ENCODE data around the gene PPM1A.

- TF ChIP-seq AFF1 (IDR thresholded peaks at IDR 0.05; ENCODE audit: low read depth in 1 of 2, partially characterized antibody in 2 of 2) (no peak), ELF1 (tag; IDR thresholded peaks at IDR 0.05) (no peak), CBX5 (IDR thresholded peaks at IDR 0.05; ENCODE audit: borderline replicate concordance, low read depth) (no peak)
Observed at GRCh38 chr14:60233251-60233650, 15.8 kb upstream of the PPM1A start.

Measured in K562 (cell line).